Esophagus squamous epithelium (tissue), 4 donors: Measurements from ENCODE around the gene MAD1L1.

Experiments
- CTCF ChIP-seq, 6 experiments: fragments of 450-650 bp in 4 of 6; fragments of 200-600 bp in 2 of 6; sonication (generic) in 2 of 6; IDR thresholded peaks; one replicate each; pipeline ENCODE4 v1.5.1; 2016 to 2019; ENCODE audit warnings: antibody characterized with exemption in 6 of 6, mild to moderate bottlenecking in 4 of 6, moderate library complexity in 4 of 6
- POLR2A ChIP-seq, 4 donors: fragments of 450-650 bp; IDR thresholded peaks; one replicate each; pipeline ENCODE4 v1.6.1; 2017; ENCODE audit warnings: antibody characterized with exemption in 4 of 4, mild to moderate bottlenecking in 4 of 4, moderate library complexity in 3 of 4

DNA sequence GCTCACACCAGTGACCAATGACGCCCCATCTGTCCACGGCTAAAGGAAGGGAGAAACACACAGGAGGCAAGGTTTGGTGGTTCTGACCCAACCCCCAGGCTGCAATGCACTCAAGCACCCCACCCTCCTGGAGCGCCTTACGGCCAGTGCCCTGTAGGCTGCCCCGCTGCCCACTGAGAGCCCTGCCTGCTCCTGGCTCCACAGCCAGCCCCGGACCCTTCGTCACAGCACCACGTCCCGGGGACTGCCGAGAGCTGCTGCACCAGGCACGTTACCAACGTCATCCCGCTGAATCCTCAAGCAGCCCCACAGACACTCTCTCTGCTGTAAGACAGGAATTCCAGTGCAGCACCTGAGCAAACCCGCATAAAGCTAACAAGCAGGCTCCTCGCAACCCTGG, 87.8 kb downstream of the MAD1L1 start:
- TF ChIP-seq CTCF (IDR thresholded peaks at IDR 0.05), result no peak
- TF ChIP-seq POLR2A (IDR thresholded peaks at IDR 0.05), result no peak
